Left ventricle myocardium superior (tissue), 1 donor: ENCODE measurements around the gene ABL2. TPM values are rescaled to one million over a fixed set of nuclear protein-coding genes. Genes with fewer than 3 reads are reported as not detected.
"Not testable (repeated sequence)": the region's sequence is repeated elsewhere in the genome, so short reads cannot be mapped to it uniquely, and the experiment has no call there.

Experiments used
- ATAC-seq: fragments of 200-7000 bp; cut with Tn5 transposase; one replicate; pipeline ENCODE4 v1.9.1; 2020; ENCODE audit warnings: mild to moderate bottlenecking, moderate library complexity
- DNase-seq: peaks from one replicate; pipeline ENCODE4 v3.0.0-alpha.2; 2020
- intact Hi-C: fragments of 100-400 bp; cut with micrococcal nuclease; formaldehyde crosslinking; loops from one replicate; pipeline ENCODE4 v1.11.0; 2022
- long read RNA-seq: library from polyadenylated mRNA; unstranded; transcript quantifications from one replicate; pipeline ENCODE4 v2.0.0, GENCODE V29; 2021
- total RNA-seq: library from RNA; stranded (reverse); fragmentation: NEBNext Ultra II Directional; extraction: Animal tissue kit (Norgen Biotek cat#: 25700); gene quantifications from one replicate; pipeline ENCODE4 v1.2.1, GENCODE V29; 2021
- donor health status: DM: no; HTN: yes; CAD: no; lungs with severe emphysema.

ABL2 gene
- total RNA-seq = 8.4 TPM
- long read RNA-seq, partial matches to known transcripts = 0 of 4 reads
- long read RNA-seq, other reads (novel, unspliced or antisense) = 3 of 4 reads

- ATAC-seq = peak; percentile 93
- intact Hi-C loops = no loop called here
- peak; percentile 62 for DNase-seq
Measured at GRCh38 chr1:179229214-179230140, at the start of gene ABL2. Gene ABL2, minus strand, starts transcription at chr1:179229677. Its CDS starts 280 bp downstream, at chr1:179229397.

DNA sequence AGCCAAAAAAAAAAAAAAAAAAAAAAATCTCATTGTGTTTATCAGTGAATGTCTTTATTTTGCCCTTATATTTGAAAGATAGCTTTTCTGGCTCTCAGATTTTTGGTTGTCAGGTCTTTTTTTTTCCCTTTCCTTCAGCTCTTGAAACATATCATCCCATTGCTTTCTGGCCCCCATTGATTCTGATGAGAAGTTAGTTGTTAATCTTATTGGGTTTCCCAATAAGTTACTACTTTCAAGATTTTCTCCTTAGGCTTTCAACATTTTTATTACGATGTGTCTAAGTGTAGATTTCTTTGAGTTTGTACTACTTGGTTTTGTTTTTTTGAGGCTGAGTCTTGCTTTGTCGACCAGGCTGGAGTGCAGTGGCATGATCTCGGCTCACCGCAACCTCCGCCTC is 49.4 kb upstream of the ABL2 start:
- no peak for ATAC-seq

GRCh38 chr1:179274424-179274823 is 44.9 kb upstream of the ABL2 start:
- DNase-seq, intact Hi-C loops, ATAC-seq: not testable (repeated sequence)

More for the DNA sequence above, 49.4 kb upstream of the ABL2 start:
- DNase-seq = no peak
- intact Hi-C loops = no loop called here

DNA sequence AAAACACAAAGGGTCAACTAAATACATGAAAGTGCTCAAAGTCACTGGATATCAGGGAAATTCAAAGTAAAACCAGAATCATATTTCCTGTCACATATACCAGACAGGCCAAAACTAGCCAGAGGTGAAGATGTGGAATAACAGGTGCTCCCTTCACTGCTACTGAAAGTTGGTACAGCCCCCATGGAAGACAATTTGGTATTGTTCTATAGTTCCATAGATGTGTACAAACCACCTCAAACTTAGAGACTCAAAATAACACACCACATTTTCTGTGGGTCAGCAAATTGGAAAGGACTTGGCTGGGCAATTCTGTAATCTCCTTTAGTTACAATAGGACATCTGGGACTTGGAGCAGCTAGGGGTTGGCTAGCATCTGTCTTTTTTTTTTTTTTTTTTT is 39.6 kb upstream of the ABL2 start:
- intact Hi-C loops = no loop called here
- no peak for DNase-seq
- no peak for ATAC-seq

DNA sequence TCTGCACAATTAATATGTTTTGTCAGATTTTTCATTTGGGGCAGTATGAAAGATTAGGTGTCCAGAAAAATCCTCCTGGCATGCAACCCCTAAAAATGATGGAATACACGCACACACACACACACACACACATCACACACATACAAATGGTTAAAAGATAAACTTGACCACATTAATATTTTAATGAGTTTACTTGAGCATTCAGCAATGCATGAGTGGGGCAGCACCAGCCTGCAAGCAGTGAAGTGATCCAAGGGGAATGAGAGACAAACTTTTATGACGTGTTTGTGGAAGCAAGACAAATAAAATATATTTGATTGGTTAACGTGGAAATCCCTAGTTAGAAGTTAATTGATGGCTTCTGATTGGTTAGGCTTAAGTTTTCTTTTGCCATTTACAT is 35.0 kb upstream of the ABL2 start:
- intact Hi-C loops = no loop called here
- ATAC-seq = no peak
- DNase-seq = no peak

- ATAC-seq (no peak), DNase-seq (no peak)
- intact Hi-C loops = no loop called here
Measured at GRCh38 chr1:179263121-179263520, 33.6 kb upstream of the ABL2 start.

DNA sequence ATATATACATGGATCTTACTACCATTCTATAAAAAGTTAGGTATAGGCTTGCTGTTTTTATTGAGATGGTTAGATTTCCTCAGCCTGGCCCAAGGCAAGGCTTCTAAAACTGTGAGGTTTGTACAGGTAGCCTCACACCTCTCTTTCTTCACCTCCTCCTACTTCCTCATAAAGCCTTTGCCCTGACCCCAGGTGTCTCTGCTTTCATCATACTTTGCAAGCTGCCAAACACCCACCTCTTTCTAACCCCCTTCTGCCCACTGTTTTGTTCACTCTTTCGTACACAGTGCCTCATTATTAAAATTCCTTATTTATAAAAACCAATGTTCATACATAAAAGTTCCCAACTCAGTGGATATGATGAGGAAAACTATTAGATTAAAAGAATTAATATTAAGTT is 32.7 kb upstream of the ABL2 start:
- DNase-seq (no peak), ATAC-seq (no peak)
- intact Hi-C loops = no loop called here

DNA sequence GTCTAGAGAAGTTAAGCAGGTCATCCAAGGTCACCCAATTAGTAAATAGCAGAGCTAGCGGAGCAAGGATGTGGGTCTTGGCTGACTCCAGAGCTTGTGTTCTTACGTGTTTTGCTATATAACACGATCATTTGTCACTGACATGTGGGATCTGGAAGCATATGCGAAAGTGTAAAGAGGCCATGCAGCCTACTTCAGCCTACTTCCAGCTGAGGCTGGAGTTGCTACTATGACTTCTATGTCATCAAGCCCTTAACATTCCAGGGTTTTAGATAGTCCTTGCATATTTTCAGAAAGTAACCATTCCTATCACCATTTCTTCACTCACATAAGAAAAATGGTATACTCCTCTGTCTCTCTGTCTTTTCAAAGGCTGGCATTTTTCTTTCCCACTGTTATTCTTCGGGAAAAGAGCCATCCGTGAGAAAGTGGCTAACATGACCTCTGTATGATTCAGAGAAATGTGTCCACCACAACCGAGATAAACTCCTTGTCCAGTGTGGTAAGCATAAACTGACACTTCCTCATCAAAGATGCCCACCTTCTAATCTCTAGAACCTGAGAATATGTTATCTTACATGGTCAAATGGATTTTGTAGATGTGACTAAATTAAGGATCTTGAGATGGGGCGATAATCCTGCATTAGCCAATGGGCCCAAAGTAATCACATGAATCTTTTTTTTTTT is 24.0 kb upstream of the ABL2 start:
- no peak for DNase-seq
- ATAC-seq = no peak
- intact Hi-C loops = no loop called here

GRCh38 chr1:179252606-179253005 is 23.1 kb upstream of the ABL2 start:
- intact Hi-C loops = no loop called here
- DNase-seq (no peak), ATAC-seq (no peak)

DNA sequence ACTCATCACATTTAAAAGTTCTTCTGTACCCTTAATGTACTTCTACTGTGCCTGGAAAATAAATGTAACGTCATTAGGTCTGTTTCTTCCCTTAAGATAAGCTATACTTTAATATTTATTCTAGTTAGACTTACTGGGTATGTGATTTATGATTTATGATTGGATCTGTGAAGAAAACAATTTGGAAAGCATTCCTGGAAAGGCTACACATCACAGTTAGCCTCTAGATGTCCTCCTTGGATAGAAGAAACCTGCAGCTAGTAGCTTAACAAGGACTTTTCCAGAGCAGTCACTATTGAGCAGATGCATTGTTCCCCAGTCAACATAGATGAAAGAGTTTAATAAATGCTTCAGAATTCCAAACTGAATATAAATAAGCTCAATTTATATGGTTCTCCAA is 22.2 kb upstream of the ABL2 start:
- ATAC-seq = peak; percentile 45
- no peak for DNase-seq
- intact Hi-C loops = no loop called here

- ATAC-seq = no peak
- intact Hi-C loops = no loop called here
- DNase-seq = no peak
Measured at GRCh38 chr1:179247923-179248322, 18.4 kb upstream of the ABL2 start.

DNA sequence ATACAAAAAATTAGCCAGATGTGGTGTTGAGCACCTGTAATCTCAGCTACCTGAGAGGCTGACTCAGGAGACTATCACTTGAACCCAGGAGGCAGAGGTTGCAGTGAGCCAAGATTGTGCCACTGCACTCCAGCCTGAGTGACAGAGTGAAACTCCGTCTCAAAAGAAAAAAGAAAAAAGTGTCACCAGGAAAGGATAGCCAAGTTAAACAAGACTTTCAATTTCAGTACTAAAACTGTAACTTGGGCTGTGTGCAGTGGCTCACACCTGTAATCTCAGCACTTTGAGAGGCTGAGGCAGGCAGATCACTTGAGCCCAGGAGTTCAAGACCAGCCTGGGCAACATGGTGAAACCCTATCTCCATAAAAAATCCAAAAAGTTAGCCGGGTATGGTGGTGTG is 15.9 kb upstream of the ABL2 start:
- ATAC-seq, DNase-seq, intact Hi-C loops: not testable (repeated sequence)

DNA sequence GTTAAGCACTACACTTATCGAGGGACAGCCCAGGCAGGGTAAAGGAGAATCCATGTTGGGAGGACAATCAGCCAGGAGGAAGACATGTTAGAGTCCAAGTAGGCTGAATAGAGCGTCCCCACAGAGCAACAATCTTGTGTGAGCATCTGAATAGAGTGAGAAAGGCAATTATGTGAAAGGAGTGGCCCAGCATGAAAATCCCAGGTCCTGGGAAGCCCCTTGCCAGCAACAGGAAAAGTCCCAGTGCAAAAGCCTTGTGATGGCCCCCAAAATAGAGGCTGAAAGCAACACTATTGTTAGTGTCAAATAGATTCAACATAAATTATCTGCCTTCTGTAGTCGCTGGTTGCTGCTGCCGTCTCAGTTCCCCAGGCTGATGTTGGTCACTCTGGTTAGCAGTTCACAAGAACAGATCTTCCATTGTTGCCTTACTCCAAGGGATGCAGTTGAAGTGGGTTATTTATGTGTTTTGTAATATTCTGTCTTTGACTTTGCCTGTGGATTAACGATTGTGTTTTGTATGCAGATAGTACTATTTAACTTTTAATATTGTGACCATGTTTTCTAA is 12.1 kb upstream of the ABL2 start:
- ATAC-seq (no peak), DNase-seq (no peak)
- intact Hi-C loops = no loop called here

GRCh38 chr1:179237222-179237621 is 7.7 kb upstream of the ABL2 start:
- ATAC-seq (no peak), DNase-seq (no peak)
- intact Hi-C loops = no loop called here

- intact Hi-C loops = no loop called here
- ATAC-seq = no peak
- DNase-seq = no peak
Measured at GRCh38 chr1:179234863-179235262, 5.4 kb upstream of the ABL2 start.

- intact Hi-C loops = no loop called here
- DNase-seq (no peak), ATAC-seq (no peak)
Measured at GRCh38 chr1:179231923-179232322, 2.4 kb upstream of the ABL2 start.

DNA sequence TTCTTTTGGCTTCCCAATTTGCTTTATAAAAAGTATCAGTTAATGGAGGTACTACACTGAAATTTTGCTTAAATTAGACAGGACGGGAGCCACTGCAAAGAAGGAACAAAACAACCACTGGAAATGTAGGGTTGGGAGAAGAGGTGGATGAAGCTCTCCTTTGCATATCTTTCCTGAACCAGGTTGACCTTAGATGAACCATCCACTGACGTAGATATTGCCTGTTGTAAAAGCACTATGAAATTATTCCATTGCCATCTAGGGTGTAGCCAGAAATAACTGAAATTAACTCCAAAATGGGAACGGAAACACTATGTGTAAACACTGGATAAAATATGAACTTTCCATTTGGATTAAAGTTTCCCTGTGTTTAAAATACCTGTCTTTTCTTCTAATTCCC is 1.2 kb upstream of the ABL2 start:
- intact Hi-C loops = no loop called here
- DNase-seq (no peak), ATAC-seq (no peak)

GRCh38 chr1:179230251-179230650 is 774 bp upstream of the ABL2 start:
- ATAC-seq (no peak), DNase-seq (no peak)
- intact Hi-C loops = no loop called here

- ATAC-seq (peak; percentile 78), DNase-seq (peak; percentile 64)
- intact Hi-C loops = no loop called here
Measured at GRCh38 chr1:179228783-179229213, 679 bp downstream of the ABL2 start.

GRCh38 chr1:179226738-179227137 is 2.7 kb downstream of the ABL2 start:
- intact Hi-C loops = no loop called here
- DNase-seq (no peak), ATAC-seq (no peak)
